Sigmoid colon (tissue), 4 donors: ENCODE results near the gene DOCK1.

Experiments
- CTCF ChIP-seq, 4 experiments: fragments of 450-650 bp in 3 of 4; fragments of 200-600 bp in 1 of 4; IDR thresholded peaks; one replicate each; pipeline ENCODE4 v1.5.1; 2016 to 2019; ENCODE audit warnings: antibody characterized with exemption in 4 of 4, mild to moderate bottlenecking in 3 of 4, moderate library complexity in 2 of 4
- POLR2A ChIP-seq, 2 donors: fragments of 450-650 bp; IDR thresholded peaks; one replicate each; pipeline ENCODE4 v1.6.1; 2016; ENCODE audit warnings: antibody characterized with exemption in 2 of 2, mild to moderate bottlenecking in 2 of 2, moderate library complexity in 2 of 2
- POLR2AphosphoS5 ChIP-seq, 4 donors: sonication (generic); formaldehyde crosslinking; IDR thresholded peaks; one replicate each; pipeline ENCODE4 v1.6.1; 2017; ENCODE audit warnings: antibody characterized with exemption in 4 of 4

- TF ChIP-seq CTCF (IDR thresholded peaks at IDR 0.05) (no peak), POLR2A (IDR thresholded peaks at IDR 0.05) (no peak), POLR2AphosphoS5 (IDR thresholded peaks at IDR 0.05) (no peak)
Observed at GRCh38 chr10:126963354-126963753, 58.1 kb downstream of the DOCK1 start.
